GM19467 (cell line): Measurements from ENCODE around the gene ALDH16A1.

ENCODE experiments used
- ATAC-seq: cut with Tn5 transposase; IDR thresholded peaks from one replicate; pipeline ENCODE4 v1.9.1; 2021; ENCODE audit warnings: mild to moderate bottlenecking, moderate library complexity; ENCODE audit not compliant: unreplicated experiment

ALDH16A1 gene

GRCh38 chr19:49507803-49508494 lies 54.9 kb downstream of the ALDH16A1 start:
- no peak for ATAC-seq

GRCh38 chr19:49512970-49513745 lies 60.1 kb downstream of the ALDH16A1 start:
- ATAC-seq: no peak

- no peak for ATAC-seq
These were observed 60.7 kb downstream of the ALDH16A1 start for GRCh38 chr19:49513746-49514118.

- no peak for ATAC-seq
These were observed 61.1 kb downstream of the ALDH16A1 start for GRCh38 chr19:49514151-49514550.

- no peak for ATAC-seq
These were observed 62.7 kb downstream of the ALDH16A1 start for GRCh38 chr19:49515767-49516166.

- no peak for ATAC-seq
These were observed 65.0 kb downstream of the ALDH16A1 start for GRCh38 chr19:49518033-49518432.
